HG03025 (cell line): Measurements from ENCODE around the gene ADGRD2.

Source experiments
- ATAC-seq: cut with Tn5 transposase; IDR thresholded peaks from one replicate; pipeline ENCODE4 v1.9.1; 2021; ENCODE audit warnings: mild to moderate bottlenecking, moderate library complexity; ENCODE audit not compliant: unreplicated experiment, low FRiP score

The ADGRD2 gene

GRCh38 chr9:124493218-124493617, 43.0 kb downstream of the ADGRD2 start:
- no peak for ATAC-seq

- peak; percentile 81 for ATAC-seq
These were observed 43.7 kb downstream of the ADGRD2 start for GRCh38 chr9:124493794-124494479.

DNA sequence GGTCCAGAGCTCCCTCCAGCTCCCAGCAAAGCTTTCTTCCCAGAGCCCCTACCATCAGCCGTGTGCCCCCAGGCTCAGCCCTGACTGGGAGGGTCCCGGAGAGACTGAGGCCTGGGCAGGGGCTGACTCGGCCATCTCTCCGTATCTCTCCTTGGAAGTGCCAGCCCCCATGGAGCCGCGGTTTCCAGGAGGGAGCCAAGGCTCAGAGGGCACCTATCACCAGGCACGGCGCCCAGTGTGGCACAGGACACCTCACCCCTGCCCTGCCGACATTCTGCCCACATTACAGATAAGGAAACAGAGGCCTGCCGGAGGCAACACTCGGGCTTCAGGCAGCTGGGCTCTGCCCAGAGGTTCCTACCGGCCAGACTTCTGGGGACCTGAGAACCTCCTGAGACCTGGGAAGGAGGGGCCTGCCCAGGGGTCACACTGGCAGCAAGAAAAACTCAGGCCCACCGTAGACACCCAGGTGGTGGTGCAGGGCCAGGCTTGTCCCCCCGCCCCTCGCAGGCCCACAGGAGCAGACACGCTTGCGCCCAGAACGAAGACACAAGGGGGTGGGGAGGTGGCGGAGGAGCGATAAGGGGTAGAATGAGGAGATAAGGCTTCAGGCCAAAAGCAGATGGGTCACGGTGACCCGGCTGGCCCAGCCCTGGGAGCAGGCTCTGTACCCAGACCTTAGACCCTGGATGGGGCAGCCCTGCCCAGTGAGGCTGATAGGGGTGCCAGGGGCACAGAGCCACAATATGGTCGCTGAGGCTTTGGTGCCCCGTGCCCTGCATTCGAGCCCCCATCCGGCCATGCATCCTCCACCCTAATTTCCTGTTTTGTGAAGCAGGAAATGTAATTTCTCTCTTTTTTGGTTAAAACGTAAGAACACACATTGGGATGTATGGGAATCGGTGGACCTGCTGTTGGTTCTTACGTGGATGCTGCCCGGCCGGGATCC, 45.1 kb downstream of the ADGRD2 start:
- ATAC-seq: no peak

GRCh38 chr9:124496075-124496449, 45.8 kb downstream of the ADGRD2 start:
- ATAC-seq: no peak

GRCh38 chr9:124496463-124496862, 46.2 kb downstream of the ADGRD2 start:
- ATAC-seq: no peak

DNA sequence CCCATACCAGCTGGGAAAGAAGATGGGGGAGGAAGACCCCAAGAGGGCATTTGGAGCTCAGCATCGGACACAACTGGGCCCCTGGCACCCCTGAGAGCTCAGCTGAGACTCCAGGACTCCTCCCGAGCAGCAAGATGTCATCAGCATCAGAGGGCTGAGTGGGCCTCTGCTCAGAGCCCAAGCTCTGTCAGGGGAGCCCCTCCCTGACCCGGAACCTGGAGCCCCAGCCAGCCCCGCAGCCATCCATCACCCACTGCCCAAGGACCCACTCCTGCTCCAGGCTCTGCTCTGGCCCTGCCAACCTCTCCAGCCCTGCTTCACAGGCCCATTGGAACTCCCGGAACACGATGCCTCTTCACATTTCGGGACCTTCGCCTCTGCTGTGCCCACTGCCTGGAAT, 47.2 kb downstream of the ADGRD2 start:
- ATAC-seq: no peak

GRCh38 chr9:124498040-124498439, 47.8 kb downstream of the ADGRD2 start:
- ATAC-seq: no peak

DNA sequence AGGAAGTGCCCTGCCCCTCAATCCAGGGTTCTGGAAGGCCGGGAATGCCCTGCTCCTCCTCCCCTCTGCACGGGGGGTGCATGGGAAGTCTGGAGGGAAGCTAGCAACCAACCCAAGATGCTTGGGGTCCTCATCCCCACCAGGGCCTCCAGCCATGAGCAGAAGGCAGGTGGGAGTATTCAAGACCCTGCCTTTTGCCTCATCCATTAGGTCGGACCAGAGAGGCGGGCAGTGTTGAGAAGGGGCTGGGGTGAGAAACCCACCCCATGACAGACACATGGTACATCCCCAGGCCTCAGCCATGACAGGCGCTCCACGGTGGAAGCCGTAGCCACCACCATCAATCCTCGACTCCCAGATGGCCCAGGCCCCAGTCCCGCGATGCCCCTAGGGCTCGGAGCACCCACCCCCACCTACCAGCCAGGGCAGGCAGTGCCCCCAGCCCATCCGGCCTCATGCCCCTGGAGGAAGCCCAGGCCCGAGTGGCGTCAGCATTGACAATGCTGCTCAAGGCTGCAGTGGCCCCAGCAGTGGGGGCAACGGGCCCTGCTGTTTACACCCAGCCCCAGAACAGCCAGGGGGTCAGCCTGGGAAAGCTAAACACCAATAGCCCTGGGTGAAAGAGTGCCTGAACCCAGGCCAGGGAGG, 48.4 kb downstream of the ADGRD2 start:
- ATAC-seq: no peak

- ATAC-seq: no peak
These were observed 49.0 kb downstream of the ADGRD2 start for GRCh38 chr9:124499216-124499615.

- no peak for ATAC-seq
These were observed 50.0 kb downstream of the ADGRD2 start for GRCh38 chr9:124500028-124500795.

DNA sequence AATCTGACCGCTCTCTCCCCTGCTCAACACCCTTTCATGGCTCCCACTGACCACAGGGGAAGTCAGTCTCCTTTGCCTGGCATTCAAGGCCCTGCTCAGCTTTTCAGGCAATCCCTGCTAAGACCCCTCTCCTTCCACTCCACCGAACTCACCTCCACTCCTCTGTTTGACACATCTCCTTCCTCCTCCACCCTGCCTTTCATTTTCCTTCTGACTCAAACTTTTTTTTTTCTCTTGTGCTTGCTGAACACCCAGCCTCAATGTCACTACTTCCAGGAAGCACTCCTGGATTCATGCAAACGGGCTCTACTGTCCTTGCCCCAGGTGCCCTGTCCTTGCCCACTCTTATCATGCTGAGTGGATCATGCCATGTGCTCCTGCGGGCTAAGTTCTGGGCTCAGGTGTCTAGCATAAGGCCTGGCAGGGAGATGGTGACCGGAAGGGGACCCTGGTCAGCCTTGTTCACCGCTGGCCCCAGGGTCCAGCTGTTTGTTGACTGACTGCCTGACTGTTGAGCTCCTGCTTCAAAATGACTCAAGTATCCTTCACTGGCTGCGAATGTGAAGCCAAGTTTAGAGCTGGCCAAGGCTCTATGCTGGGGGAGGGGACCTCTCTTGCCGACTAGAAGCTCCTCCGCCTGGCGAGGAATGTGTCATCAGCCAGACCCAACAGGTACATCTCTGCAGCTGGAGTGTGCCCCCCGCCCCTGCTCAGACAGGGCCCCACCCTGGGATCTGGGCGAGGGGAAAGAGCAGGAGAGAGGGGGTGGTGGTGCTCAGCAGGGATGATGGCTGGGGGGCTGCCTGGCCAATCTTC, 50.8 kb downstream of the ADGRD2 start:
- no peak for ATAC-seq

DNA sequence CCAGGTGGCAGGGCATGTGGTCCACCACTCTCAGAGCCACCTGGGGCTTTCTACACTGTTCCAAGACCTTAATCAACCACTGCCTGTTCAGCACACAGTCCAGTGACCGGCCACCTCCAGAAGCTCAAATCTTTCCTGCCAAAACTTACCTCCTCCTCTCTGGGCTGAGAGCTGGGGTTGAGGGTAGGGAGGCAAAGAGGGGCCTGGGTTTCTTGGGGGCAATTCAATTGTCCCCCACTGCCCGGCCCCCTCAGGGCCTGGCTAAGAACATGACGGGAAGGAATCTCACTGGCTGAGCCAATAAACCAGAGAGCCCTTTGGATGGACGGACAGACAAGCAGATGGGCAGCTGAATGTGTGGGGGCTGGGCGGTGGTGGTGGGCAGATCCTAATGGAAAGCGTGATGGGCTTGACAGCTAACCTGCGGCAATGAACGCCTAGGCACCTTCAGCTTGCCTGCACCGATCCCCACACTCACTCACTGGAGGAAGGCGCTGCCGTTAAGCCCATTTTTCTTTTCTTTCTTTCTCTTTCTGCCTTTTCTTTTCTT, 51.6 kb downstream of the ADGRD2 start:
- ATAC-seq: no peak

DNA sequence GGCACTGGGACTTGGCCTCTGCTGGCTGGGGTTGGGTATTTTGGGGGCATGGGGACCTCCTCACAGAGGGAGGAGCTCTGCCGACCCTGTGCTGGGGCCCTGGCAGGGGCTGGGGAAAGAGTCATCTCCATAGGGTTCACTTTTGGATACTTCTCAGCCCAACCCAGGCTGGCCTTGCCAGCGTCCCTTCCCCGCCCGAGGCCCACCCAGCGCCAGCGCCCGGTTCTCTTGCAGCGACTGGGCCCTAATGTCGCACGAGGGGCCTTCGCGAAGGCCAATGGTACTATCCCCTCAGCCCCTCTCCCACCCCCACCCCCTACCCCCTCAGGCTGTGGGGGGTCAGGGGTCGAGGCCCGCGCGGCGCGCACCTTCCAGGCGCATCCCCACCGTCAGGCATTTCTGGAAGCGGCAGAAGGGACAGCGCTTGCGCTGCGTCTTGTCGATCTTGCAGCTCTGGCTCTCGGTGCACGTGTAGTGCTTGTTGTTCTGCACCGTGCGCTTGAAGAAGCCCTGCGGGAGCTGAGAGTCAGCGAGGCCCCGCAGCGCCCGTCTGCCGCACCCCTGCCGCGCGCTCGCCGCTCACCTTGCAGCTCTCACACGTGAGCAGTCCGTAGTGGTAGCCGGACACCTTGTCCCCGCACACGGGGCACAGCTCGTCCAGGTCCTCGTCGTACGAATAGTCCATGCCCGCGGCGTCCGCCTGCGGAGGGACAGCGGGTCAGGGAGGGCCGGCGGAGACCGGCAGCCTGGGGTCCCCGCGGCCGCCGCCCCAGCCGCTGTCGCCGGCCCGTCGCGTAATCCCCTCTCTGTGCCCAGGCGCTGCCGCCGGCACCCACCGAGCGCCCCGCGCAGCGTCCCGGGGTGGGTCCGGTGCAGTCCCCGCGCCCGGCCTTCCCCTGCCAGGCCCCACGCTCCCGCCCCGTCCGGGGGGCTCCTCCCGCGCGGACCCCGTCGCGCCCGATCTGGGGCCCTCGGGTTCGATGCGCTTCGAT, 52.8 kb downstream of the ADGRD2 start:
- ATAC-seq: no peak

GRCh38 chr9:124503713-124504529, 53.7 kb downstream of the ADGRD2 start:
- no peak for ATAC-seq

DNA sequence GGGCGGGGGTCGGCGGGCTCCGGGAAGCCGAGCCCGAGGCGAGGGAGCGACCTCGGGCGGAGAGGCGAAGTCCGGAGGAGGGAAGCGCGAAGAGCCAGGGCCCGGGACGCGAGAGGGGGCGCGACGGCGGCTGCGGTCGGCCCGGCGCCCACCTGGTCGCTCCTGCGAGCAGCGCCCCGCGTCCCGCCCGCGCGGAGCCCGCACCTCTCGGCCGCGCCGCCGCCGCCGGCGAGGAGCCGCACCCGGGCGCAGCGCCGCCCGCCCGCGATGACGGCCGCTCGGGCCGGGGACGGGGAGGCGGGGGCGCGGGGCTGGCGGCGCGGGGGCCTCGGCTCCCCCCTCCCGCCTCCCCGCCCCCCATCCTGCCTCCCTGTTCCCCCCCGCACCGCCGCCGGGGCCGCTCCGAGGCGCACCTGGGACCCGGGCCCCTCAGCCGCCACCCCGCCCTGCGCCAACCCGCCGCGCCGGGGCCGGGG, 54.3 kb downstream of the ADGRD2 start:
- ATAC-seq: no peak

- ATAC-seq: no peak
These were observed 55.0 kb downstream of the ADGRD2 start for GRCh38 chr9:124505006-124505900.
